IPS DF 19.7 (cell line): ENCODE data around the gene KCNK5.

ENCODE experiments used
- DNase-seq: peaks from one replicate; pipeline ENCODE4 v3.0.0-alpha.2; 2013; ENCODE audit warnings: low read depth, low spot score

Gene KCNK5

DNA sequence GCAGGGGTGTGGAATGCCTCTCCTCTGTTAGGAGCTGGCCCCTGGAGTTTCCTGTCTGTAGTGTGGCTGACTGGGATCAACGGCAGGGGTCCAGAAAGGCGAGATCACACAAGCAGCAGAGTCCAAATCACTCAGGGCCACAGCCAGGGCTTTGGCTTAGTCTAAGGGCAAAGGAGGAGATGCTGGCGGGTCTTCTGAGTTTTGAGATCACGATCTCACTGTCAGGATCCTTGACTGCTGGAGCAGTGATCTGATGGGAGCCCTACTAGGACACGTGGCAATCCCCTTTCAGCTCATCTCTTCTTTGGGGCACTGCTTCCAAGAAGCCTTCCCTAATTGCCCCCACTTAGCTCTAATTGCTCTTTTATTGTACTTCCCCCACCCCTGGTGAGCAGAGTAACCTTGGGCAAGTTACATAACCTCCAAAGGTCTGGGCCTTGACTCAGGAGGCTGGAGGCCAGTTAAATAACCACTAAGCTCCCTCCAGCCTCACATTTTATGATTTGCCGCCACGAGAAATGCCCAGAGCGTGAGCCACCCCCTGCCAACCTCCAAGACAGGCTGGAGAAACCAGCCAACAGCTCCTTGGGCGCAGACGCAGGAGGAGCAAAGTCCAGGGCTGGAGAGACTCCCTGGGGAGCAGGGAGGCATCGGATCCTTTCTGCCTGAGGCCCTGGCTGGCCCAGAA is 12.0 kb downstream of the KCNK5 start:
- DNase-seq, result no peak

DNA sequence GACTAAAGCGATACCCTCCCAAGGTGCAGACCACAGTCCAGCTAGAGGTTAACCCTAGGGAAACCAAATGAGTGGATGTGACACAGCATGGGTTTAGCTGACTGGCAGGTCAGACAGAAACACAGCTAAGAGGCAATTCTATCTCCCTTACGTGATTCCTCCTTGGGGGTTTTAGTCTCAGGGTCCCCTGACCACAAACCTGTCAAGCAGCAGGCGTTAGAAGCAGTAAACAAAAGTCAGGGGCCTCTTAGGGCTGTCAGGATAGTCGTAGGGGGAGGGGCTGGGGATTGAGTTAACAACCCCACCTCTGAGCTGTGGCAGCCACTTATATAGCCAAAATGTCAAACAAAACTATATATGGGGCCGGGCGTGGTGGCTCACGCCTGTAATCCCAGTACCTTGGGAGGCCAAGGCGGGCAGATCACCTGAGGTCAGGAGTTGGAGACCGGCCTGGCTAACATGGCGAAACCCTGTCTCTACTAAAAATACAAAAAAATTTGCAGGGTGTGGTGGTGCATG is 13.6 kb downstream of the KCNK5 start:
- no peak for DNase-seq

DNA sequence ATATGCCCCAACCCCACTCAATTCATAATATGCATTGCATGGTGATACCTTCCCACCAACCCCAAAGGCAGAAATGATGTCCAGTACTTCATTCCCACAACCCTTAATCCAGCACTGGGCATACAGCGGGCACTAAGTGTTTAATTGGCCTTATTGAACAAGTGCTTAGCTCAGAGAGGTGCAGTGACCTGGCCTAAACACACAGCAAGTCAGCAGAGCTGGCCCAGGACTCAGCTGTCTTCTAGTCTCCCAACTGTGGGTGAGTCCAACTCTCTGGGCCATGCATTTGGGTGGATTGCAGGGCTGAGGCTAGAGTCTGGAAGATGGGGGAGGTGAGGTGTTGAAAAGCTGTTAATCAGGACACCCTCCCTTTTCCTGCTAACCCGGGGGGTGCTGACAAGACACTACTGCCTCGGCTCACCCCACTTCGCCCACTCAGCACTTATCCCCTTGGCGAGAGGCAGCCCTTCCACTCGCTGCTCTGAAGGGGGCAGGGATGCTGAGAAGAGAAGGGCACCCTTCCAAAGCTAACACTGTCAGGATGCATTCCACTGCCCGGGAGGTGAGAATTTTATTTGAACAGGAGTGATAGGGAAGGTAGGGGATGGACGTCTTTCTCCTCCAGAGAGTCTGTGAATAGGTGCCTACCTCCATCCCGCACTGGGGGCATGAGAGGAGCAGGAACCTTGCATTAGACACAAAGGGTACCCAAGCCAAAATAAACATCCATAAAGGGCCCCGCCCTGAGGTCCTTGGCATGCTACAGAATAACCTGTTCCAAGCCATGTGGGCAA is 14.2 kb downstream of the KCNK5 start:
- DNase-seq, result no peak

DNA sequence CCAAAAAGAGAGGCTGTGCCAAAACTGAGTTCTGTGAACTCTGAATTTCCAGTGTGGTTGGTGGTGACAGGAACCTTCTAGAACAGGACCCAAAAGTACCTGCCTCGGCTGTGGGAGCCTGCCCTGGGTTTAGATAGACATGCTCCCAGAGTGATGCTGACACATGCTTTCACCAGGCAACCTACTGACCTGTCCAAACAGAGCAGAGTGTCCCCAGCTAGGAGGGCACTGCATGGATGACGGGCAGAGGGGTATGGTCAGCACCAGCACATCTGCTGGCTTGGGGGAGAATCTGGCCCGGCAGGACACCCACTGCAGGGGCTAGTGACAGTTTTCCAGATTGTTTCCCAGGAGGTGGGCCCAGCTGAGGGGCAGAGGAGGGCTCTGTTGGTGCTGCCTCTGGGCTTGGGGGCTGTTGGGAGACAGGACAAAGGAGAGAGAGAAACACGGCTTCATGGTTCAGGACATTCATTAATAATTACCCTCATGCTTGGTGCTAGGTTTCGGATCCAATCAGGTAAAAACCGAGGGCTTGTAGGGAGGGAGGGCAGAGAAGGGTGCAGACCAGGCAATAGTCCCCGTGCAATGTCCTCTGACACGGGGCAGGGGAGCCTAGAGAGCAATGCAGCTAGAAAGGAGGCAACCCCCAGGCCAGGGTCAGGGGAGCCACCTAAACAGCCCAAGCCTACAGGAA is 15.0 kb downstream of the KCNK5 start:
- DNase-seq, result no peak

DNA sequence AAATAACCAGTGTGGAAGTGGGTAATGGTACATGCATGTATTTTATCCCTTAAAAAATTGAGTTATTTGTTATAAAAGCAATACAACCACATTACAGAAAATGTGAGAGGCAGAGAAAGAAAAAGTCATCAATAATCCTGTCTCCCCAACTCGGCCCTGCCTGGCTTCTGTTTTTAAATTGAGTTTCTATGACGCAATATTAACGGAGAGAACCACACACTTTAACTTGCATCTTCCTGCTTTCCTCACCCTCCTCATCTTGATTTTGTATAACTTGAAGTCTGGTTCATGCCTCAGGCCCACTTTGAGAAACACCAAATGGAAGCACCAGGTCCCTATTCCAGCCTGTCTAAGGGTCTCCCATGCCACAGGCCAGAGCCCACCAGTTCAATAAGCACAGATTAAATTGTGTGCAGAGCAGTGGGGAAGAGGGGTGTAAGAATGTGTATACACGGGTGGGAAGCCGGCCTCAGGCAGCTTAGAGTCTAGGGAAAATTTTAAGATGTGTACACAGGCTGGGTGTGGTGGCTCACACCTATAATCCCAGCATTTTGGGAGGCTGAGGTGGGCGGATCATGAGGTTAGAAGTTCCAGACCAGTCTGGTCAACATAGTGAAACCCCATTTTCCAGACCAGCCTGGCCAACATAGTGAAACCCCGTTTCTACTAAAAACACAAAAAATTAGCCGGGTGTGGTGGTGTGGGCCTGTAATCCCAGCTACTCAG is 15.9 kb downstream of the KCNK5 start:
- no peak for DNase-seq

DNA sequence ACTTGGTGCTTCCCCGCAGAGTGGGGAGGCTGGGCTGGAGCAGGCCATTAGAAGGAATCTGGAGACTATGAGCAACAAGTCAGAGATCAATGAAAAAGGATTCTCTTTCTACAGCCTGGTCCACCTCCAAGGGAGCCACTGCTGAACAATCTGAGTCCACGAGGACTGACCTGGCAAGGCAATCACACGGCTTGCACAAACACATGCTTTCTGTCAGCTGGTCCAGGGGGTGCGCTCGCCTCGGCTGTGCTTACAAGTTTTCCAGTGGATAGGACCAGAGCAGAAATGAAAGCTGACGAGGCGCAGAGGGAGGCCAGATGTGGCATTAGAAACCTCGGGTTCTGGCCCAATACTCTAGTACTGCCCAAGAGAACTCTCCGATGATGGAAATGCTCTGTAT is 18.1 kb downstream of the KCNK5 start:
- DNase-seq, result no peak

DNA sequence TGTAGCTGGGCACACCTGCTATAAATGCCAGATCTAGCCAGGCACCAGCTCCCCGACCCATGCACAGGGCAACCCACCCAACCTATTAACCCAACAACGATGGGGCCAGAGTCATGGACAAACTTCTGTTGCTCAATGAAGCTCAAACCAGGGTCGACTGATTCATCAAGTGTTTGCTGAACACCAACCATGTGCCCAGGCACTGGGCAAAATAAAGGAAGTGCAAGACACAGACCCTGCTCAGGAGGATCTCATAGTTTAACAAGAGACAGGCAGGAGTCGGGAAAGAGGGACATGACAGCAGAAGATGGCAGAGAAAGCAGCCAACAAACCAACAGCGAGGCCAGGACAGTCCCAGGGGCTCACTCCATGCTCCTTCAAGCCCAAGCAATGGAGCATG is 18.8 kb downstream of the KCNK5 start:
- no peak for DNase-seq

DNA sequence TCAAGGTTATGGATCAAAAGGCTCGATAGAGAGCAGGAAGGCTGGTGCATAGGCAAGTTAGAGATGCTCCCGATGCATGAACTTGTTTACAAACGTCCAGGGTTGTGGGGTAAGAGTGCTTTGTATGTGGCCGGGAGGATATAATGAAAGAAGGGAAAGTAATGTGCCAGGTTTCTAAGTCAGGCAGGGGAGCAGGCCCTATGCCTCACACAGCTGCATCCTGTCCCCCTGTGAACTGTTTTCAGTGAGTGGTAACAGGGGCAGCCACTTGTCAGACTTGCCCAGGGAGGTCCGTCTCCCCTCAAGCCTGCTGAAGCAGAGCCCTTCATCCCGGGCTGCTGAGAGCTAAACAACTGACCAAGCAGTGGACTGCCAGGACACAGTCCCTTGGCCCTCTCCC is 19.4 kb downstream of the KCNK5 start:
- no peak for DNase-seq

DNA sequence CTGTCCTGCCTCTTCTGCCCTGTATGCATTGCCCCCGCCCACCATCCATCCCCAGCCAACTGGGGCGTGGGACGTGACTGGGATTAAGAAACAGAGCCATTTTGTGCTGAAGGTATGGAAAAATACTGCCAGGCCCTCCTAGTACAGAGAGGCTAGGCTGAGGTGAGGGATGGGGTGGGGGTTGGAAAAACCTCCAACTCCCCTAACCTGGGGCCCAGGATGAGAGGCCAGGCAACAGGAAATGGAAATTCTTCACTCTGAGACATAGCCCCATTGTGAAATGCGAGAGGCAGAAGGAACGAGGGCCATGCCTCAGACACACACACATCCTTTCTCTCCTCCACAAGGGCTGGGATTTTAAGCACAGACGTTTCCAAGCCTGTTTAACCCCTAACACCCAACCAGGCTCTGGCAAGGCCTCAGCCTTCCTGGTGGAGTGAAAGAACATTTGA is 19.9 kb downstream of the KCNK5 start:
- no peak for DNase-seq

DNA sequence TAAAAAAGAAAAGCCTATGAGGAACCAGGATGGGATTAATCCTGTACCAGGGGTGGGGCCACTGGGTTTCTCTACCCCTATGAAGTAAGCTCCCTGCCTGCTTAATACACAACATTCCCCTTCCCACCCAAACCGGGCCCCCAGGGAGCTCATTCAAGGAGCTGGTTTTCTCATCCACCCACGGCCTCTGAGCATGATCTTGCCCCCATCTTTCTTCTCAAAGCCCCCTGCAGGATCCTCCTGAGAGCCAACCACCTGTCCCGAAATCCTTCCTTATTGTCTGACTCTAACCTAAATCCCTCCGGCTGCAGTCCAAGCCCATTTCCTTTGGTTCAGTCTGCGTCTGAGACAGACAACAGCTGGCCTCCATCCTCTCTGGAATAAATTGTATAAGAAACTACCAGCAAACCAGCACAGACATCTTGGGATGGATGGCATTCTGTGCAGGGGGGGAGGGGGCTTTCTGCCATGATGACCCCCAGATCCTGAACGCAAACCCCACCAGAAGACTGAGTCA is 21.0 kb downstream of the KCNK5 start:
- DNase-seq, result no peak

DNA sequence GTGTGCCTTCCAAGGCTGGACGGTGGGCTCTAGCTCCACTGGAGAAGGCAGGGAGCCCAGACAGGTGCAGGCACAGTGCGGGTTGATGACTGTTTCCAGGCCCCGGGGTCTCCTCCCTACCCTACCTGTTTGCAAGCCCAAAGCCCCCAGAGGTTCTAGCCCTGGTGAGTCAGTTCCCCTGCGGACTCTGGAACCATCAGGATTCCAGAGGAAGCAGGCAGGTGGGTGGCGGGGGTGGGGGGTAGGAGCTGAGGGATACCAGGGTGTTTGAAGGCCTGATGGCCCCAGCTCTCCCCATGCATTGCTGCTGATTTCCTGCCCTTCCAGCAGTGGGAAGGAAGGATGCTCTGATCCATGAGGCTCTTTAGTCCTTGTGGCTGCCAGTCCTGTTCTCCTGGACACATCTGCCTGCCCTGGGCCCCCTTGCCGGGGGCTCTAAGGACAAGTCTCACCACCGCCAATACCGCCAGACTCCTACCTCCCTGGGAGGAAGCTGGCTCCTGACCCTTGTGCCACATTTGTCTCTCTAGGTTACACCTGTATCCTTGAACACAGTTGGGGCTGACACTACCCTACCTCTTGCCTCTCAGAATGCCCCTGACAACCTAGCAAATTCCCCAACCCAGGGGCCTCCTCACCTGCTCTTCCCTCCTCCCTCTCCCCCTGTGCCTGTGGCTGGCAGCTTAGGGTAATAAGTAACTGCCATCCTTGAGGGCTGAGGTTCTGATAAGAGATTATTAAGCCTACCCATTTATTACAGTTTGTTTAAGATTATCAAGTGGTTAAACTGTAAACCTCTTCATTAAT is 21.7 kb downstream of the KCNK5 start:
- no peak for DNase-seq

DNA sequence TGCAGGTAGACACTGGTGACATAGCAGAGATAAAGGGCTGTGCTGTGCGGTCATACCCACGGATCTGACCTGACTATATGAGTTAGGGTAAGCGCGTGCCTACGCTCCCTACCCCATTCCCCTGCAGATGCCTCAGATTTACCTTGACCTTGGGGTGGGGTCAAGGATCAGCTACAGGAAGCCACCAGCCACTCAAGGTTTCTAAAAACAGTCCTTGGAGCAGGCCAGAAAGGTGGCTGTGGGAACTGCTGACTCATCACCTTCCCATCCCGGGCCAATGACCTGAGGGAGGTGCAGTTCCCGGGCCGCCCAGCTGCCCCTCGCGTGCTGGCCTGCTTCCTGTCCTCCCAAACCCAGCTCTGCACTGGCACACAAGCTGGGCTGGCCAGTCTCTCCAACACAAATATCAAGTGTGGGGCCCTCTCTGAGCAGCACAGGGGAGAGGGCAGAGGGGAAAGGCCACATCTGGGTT is 23.0 kb downstream of the KCNK5 start:
- no peak for DNase-seq

DNA sequence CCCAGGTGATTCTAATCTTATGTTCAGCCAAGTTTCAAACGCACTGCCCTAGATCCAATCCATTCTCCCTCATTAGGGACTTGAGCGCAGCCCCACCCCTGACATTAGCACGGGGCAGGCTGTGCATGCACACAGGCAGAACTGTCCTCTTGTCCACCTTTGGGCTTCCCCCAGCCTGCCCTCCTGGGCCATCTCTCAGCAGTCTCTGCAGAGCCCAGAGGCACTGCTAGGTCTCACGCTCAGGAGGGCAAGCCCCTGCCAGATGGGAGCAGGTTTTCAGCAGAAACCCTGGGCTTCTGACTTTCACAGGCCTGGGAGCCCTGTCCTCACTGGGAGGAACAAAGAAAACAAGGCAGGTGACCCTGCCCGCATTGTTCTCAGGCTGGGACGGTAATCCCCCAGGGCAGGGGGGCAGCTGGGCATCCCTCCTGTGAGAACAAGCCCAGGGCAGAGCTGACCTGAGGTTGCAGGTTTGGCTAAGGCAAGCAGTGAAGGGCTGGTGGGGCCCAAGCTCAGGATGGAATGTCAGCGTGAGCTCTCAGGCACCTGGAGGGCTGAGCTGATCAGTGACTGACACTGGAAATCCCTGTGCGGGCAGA is 24.5 kb downstream of the KCNK5 start:
- DNase-seq, result no peak

DNA sequence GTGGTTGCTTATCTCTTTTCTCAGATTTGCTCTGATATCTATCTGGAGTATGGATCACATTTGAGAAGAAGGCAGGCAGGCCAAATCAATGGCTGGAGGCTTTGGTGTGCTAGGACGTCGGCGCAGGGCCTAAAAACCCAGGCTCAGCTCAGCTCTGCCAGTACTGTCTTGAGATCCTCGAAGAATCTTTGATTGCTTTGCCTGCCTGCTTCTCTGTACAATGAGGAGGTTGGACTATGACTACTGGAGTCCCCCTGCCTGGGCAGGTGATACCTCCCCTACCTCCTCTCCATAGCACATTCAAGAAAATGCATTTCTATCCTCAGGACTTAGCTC is 25.1 kb downstream of the KCNK5 start:
- no peak for DNase-seq

DNA sequence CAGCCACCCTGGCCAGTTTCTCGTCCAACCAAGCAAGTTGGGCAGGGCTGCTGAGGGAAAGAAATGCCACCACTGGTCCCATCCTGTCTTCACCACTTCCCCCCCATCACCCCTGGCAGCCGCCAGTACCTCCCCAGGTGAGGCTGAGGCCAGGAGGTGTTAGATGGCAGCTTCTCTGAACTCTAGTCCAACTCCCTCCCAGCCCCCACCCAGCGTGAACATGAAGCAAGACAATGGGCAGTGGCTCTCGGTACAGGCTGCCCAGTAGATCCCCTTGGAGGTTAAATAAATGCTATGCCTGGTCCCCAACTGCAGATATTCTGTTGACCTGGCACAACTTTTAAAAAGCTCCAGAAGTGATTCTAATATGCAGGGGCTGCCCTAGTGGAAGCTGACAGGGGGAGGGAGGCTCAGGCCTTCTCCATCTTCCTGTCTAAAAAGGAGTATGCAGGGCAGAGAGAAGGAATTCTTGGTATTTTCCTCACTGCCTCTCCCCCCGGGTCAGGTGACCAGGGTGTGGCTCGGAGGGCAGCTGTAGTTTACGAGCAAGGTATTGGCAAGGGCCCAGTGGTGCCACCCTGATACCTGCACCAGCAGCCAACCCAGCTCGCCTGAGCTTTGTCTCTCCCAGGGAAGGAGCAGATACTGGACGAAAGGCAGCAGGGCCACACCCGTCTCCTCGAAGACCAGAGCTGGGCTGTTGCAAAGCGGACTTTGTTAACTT is 25.7 kb downstream of the KCNK5 start:
- no peak for DNase-seq

DNA sequence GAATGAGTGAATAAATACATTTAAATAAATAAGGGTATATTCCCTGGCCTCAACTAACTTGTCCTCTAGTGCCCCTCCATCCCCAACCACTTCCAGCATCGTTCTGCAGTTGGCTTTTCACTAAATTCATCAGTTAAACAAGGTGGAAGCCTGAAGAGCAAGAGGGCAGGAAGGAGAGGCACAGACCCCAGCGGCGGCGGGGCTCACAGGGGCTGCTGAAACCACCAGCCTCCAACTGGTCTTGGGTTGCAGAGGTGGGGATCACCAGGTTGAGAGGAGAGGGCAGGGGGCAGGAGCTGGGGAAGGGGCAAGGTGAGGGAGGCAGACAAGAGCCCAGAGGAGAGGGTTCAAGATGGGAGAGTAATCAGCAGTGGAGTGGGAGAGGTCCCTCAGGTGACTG is 27.1 kb downstream of the KCNK5 start:
- DNase-seq, result no peak

DNA sequence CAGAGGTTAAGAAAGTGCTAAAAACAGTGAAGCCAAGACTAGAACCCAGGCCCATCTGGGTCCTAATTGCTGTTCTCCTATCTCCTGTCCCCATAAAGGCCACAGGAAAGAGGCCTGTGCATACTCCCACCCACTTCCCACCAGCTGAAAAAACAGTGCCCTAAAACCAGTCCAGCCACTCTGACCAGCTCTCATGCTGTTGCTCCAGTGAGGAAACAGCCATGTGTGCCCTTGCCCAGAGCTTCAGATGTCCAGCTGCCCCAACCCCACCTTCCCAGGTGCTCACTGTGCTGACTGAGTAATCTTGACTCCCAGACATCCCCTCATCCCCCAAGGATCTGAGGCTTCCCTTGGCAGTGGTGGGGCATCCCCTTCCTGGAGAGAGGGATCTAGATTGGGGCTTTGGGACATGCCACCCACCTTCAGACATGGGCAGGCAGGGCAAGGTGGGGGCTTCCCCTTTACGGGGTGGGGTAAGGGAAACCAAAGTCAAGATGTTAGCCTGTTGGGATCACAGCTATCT is 28.7 kb downstream of the KCNK5 start:
- no peak for DNase-seq

DNA sequence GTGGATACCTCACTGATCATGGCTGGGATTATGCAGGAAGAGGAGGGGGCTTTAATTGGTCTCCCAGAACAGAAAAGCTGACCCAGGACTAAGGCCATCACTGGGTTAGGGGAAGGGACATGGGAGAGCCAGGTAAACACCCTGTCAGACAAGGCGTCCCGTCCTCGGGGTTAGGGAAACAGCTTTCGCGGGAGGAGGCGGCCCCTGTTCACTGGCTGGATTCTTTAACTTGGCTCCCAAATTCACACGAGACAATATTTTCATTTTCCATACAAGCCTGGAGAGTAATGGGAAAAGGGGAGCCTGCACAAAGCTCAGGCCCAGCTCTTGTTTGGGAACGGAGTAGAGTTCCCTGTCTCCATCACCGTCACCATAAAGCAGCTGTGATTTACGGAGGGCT is 29.3 kb downstream of the KCNK5 start:
- DNase-seq, result no peak

DNA sequence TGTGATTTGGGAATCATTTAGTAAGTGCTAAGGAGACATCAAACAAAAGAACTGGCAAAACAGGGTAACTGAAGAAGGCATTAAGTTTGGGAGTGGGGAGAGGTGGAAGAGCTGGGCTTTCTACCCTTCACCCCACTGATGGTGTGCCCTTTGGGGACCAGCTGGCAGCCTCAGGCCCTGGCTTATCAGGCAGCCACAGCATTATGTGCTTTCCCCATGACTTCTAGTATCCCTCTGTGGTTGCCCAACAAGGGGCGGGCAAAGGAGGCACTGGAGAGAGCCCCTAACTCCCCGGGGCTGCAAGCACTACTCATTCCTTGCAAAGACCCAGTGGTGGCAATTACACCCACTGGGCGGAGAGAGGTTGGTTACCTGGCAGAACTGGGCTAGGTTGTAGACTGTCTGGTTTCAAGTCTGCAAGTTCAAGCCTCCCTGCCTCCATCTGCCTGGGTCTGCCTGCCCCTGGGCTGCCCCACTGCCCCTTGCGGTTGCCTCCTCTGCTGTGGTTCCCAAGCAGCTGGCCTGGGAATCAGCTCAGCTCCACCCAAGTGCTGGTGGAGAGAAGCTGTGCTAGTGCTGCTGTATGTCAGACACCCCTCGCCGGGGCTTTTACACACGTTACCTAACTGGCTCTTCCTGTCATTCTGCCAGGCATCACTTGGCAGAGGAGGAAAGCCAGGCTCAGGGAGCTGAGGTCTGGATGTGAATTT is 29.9 kb downstream of the KCNK5 start:
- no peak for DNase-seq
